Activated CD8-positive, alpha-beta T cell treated with anti-CD3 and anti-CD28 coated beads for 36 hours (primary cell): ENCODE measurements around the gene DDX1. TPM values are rescaled to one million over a fixed set of nuclear protein-coding genes. Genes with fewer than 3 reads are reported as not detected.

Experiments
- ATAC-seq: fragments of 200-7000 bp; cut with Tn5 transposase; one replicate; pipeline ENCODE4 v1.10.0; 2021; ENCODE audit warnings: mild to moderate bottlenecking, moderate library complexity
- CTCF ChIA-PET: fragments of 350-600 bp; sonication (Branson Sonifier 250); formaldehyde crosslinking; loops from one replicate; lab custom pipeline; 2021; ENCODE audit warnings: antibody characterized with exemption; lab: Charles Lee
- POLR2A ChIA-PET: fragments of 350-600 bp; sonication (Branson Sonifier 250); formaldehyde crosslinking; loops from one replicate; lab custom pipeline; 2021; ENCODE audit warnings: antibody characterized with exemption; lab: Charles Lee
- DNase-seq: peaks from one replicate; pipeline ENCODE4 v3.0.0-alpha.2; 2020
- H3K27ac Mint-ChIP-seq: one replicate; pipeline ENCODE4 v1.8.0; 2021; ENCODE audit warnings: mild to moderate bottlenecking, mixed read lengths
- H3K27me3 Mint-ChIP-seq: one replicate; pipeline ENCODE4 v1.8.0; 2021; ENCODE audit warnings: mixed read lengths
- H3K36me3 Mint-ChIP-seq: one replicate; pipeline ENCODE4 v1.8.0; 2021; ENCODE audit warnings: low read depth, mixed read lengths
- H3K4me1 Mint-ChIP-seq: one replicate; pipeline ENCODE4 v1.8.0; 2021; ENCODE audit warnings: low read depth, mixed read lengths
- H3K4me3 Mint-ChIP-seq: one replicate; pipeline ENCODE4 v1.8.0; 2021; ENCODE audit warnings: mild to moderate bottlenecking, moderate library complexity, mixed read lengths
- H3K9me3 Mint-ChIP-seq: one replicate; pipeline ENCODE4 v1.8.0; 2021; ENCODE audit warnings: mixed read lengths
- CTCF ChIP-seq: fragments of 200-600 bp; IDR thresholded peaks from one replicate; pipeline ENCODE4 v1.8.0; 2022; ENCODE audit warnings: antibody characterized with exemption, mild to moderate bottlenecking
- intact Hi-C: fragments of 100-400 bp; cut with micrococcal nuclease; formaldehyde crosslinking; loops from one replicate; pipeline ENCODE4 v1.10.0; 2022
- total RNA-seq, 2 experiments: library from RNA; stranded (reverse); gene quantifications; one replicate each; pipeline ENCODE4 v1.2.3, GENCODE V29; 2021

Gene DDX1
- total RNA-seq, 2 experiments from 2014 or later: 90.3 to 92.5 TPM

- CTCF ChIA-PET: interaction anchor here (1.3 kb wide), 1 partner anchor 16 kb away, joined by 3 read pairs; no protein-coding TSS in a partner anchor
- POLR2A ChIA-PET: no interaction called here
- Mint-ChIP-seq H3K9me3 (no peaks in the 10 kb centered on the region), H3K27me3 (peaks cover 7% of the 10 kb centered on the region), H3K27ac (no peak overlapping the region), H3K4me1 (no peaks in the 10 kb centered on the region), H3K4me3 (no peak overlapping the region), H3K36me3 (no peaks in the 10 kb centered on the region)
- intact Hi-C loops: no loop called here
- DNase-seq (no peak), ATAC-seq (no peak)
- TF ChIP-seq CTCF: no peak
Observed at GRCh38 chr2:15670469-15670868, 78.8 kb downstream of the DDX1 start.

GRCh38 chr2:15670981-15671380 is 79.3 kb downstream of the DDX1 start:
- TF ChIP-seq CTCF: no peak
- H3K27ac Mint-ChIP-seq: no peak overlapping the region
- no peaks in the 10 kb centered on the region for H3K4me1 Mint-ChIP-seq
- H3K4me3 Mint-ChIP-seq: no peak overlapping the region
- H3K9me3 Mint-ChIP-seq: no peaks in the 10 kb centered on the region
- CTCF ChIA-PET: interaction anchor here (1.3 kb wide), 1 partner anchor 15 kb away, joined by 3 read pairs; no protein-coding TSS in a partner anchor
- DNase-seq: no peak
- peaks cover 7% of the 10 kb centered on the region for H3K27me3 Mint-ChIP-seq
- intact Hi-C loops: no loop called here
- POLR2A ChIA-PET: no interaction called here
- H3K36me3 Mint-ChIP-seq: no peaks in the 10 kb centered on the region
- ATAC-seq: no peak

DNA sequence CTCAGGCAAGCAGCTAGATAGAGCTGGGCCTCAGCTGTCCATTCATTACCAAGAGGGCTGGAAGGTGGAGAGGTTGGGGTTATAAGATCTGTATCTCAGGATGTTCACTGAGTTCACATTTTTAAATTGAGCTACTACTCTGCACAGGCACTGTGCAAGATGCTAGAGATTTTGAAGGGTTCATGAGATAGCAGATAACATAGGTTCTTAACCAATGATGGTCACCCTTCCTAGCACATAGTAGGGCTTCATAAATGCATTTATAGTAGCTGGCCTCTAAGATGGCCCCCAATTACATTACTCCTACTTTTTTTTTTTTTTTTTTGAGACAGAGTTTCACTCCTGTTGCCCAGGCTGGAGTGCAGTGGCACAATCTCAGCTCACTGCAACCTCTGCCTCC is 79.7 kb downstream of the DDX1 start:
- H3K36me3 Mint-ChIP-seq: no peaks in the 10 kb centered on the region
- TF ChIP-seq CTCF: no peak
- CTCF ChIA-PET: interaction anchor here (1.3 kb wide), 1 partner anchor 15 kb away, joined by 3 read pairs; no protein-coding TSS in a partner anchor
- ATAC-seq: no peak
- H3K27ac Mint-ChIP-seq: no peak overlapping the region
- POLR2A ChIA-PET: no interaction called here
- H3K4me3 Mint-ChIP-seq: no peak overlapping the region
- DNase-seq: no peak
- intact Hi-C loops: no loop called here
- no peaks in the 10 kb centered on the region for H3K9me3 Mint-ChIP-seq
- H3K4me1 Mint-ChIP-seq: no peaks in the 10 kb centered on the region
- H3K27me3 Mint-ChIP-seq: peaks cover 7% of the 10 kb centered on the region

DNA sequence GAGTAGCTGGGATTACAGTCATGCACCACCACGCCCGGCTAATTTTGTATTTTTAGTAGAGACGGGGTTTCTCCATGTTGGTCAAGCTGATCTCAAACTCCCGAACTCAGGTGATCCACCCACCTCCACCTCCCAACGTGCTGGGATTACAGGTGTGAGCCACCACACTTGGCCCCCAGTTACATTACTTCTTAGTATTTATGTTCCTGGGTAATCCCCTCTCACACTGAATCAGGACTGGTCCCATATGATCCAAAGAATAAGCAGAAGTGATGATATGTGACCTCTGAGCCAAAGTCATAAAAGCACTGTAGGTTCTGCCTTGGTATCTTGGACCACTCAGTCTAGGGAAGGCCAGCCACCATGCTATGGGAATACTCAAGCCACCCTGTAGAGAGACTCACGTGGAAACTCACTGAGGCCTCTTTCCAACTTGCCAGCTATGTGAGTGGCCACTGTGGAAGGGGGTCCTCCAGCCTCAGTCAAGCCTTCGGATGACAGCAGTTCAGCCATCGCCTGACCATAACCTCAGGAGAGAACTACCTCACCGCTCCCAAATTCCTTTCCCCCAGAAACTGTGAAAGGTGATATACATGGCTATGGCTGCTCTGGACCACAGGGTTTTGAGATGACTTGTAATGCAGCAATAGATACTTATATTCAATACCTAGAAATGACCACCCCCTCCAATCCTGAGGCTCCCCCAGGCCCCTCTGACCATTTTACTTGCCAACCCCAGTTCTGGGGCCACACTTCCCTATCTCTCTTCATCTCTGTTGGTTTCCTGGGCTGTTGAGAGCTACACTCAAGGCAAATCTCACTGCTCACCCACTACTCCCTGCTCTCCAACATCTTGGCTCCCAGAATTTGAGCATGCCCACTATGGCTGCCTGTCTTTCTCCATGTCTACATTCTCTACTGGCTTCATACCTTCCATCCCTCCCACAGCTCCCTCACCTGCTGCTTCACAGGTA is 80.5 kb downstream of the DDX1 start:
- TF ChIP-seq CTCF: no peak
- Mint-ChIP-seq H3K9me3 (no peaks in the 10 kb centered on the region), H3K4me1 (no peaks in the 10 kb centered on the region), H3K27me3 (peaks cover 7% of the 10 kb centered on the region), H3K36me3 (no peaks in the 10 kb centered on the region), H3K27ac (no peak overlapping the region), H3K4me3 (no peak overlapping the region)
- no peak for DNase-seq
- ChIA-PET POLR2A (no interaction called here), CTCF (no interaction called here)
- intact Hi-C loops: no loop called here
- ATAC-seq: no peak
